GM12891 (cell line): ENCODE measurements around the gene LSM12.
"Not testable (repeated sequence)": the region's sequence is repeated elsewhere in the genome, so short reads cannot be mapped to it uniquely, and the experiment has no call there.

Source experiments
- DNase-seq: peaks from one replicate; pipeline ENCODE4 v3.0.0; 2011; ENCODE audit warnings: low spot score; ENCODE audit not compliant: insufficient read length
- FAIRE-seq: peaks from 2 replicates; lab custom pipeline; 2011; peaks lifted over from hg19 to GRCh38; lab: Jason Lieb, UNC
- PAX5 ChIP-seq: IDR thresholded peaks from 2 replicates; pipeline ENCODE4 v1.6.1; 2011; ENCODE audit warnings: low read length, moderate library complexity, mild to moderate bottlenecking; ENCODE audit not compliant: insufficient read depth, severe bottlenecking
- POLR2A ChIP-seq: IDR thresholded peaks from 2 replicates; pipeline ENCODE4 v1.6.1; 2011; ENCODE audit warnings: low read depth, low read length, control low read depth
- POLR2AphosphoS5 ChIP-seq: IDR thresholded peaks from 2 replicates; pipeline ENCODE4 v1.6.1; 2011; ENCODE audit warnings: low read depth, low read length, control low read depth
- POU2F2 ChIP-seq: IDR thresholded peaks from 2 replicates; pipeline ENCODE4 v1.6.1; 2011; ENCODE audit warnings: low read depth, mild to moderate bottlenecking, control low read depth, low read length, moderate library complexity
- SPI1 ChIP-seq: IDR thresholded peaks from 2 replicates; pipeline ENCODE4 v1.6.1; 2011; ENCODE audit warnings: low read depth, low read length, control low read depth
- TAF1 ChIP-seq: IDR thresholded peaks from 2 replicates; pipeline ENCODE4 v1.6.1; 2011; ENCODE audit warnings: low read depth, low read length, control low read depth

LSM12 gene

DNA sequence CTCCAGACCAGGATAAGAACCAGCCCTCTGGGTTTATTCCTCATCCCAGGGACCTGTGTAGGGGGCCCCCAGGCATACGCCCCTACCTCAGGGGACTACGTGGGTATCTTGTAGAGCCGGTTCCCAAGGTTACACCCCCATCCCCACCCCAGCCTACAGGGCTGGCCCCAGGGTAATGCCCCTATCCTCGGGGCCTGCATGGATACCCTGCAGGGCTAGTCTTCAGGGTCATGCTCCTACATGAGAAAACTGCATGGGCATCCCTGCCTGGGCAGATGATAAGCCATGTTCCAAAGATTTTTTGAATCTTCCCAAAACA lies 42.8 kb upstream of the LSM12 start:
- no peak for FAIRE-seq
- TF ChIP-seq POU2F2: no peak
- no peak for DNase-seq

DNA sequence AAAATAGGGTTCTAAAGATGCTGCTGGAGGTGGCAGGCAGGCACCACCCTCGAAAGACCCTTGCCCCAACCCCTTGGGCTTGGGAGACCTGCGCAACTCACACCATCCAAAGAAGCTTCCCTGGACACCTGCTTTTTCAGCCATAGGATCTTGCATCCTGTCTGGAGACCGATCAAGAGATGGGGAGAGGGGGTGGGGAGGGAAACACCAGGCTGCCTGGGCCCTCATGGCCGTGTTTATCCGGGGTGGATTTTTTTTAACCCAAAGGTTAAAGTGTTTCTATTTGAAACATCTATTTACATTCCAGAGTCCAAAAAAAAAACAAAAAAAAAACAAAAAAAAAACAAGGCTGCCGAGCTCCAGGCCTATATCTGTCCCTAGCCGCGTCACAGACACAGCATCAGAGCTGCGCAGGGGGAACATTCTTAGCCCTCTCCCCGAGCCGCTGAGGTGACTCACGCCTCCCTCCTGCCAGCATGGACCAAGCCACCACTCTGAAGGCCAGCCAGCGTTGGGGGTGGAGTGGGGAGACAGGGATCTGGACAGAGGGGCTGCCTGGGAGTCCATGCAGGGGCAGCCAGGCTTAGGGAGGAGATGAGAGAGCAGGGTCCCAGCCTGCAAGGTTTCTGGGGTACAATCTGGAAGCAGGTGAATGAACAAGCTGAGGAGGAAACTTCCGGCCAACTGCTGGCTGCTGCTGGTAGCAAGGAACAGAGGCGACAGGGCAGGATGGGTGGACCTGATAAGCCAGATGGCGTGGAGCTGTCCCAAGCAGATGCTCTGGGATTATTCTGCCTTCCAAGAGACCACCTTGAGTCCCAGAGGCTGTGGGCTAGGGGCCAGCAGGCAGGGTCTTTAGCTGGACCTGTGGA lies 42.2 kb upstream of the LSM12 start:
- FAIRE-seq (no peak), DNase-seq (no peak)
- no peak for TF ChIP-seq SPI1
- TF ChIP-seq TAF1: no peak
- TF ChIP-seq PAX5: no peak
- no peak for TF ChIP-seq POU2F2
- TF ChIP-seq POLR2AphosphoS5: no peak
- TF ChIP-seq POLR2A: no peak

DNA sequence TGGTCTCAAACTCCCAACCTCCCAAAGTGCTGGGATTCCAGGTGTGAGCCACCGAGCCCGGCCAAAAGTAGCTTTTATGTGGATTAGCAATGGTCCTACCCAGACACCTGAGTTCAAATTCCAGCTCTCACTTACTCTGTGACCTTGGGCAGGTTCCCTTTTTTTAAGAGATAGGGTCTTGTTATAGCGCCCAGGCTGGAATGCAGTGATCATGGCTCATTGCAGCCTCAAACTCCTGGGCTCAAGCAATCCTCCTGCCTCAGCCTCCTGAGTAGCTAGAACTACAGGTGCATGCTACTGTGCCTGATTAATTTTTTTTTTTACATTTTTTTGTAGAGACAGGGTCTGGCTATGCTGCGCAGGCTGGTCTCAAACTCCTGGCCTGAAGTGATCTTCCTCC lies 40.3 kb upstream of the LSM12 start:
- FAIRE-seq (no peak), DNase-seq (no peak)
- TF ChIP-seq TAF1 (no peak), POU2F2 (no peak), POLR2AphosphoS5 (no peak), SPI1 (no peak), PAX5 (no peak), POLR2A (no peak)

DNA sequence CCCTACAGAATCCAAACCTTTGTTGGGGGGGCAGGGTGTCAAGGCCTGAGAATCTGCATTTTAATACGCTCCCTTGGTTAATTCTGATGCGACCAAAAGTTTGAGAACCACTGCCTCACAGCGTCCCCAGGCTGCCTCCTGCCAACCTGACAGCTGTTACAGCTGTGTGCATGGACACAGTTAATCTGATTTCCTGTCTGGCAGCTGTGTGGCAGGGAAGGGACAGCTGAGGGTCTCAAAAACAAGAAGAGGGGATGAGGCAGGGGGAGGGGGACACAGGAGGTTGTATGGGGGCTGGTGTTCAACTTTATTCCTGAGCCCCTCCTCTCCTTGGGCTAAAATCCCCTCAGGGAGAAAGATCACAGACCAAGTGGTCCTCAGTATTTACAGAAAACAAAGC lies 39.5 kb upstream of the LSM12 start:
- DNase-seq (no peak), FAIRE-seq (no peak)
- TF ChIP-seq POLR2AphosphoS5: no peak
- TF ChIP-seq POU2F2: no peak
- no peak for TF ChIP-seq PAX5
- TF ChIP-seq SPI1: no peak
- TF ChIP-seq POLR2A: no peak
- no peak for TF ChIP-seq TAF1

DNA sequence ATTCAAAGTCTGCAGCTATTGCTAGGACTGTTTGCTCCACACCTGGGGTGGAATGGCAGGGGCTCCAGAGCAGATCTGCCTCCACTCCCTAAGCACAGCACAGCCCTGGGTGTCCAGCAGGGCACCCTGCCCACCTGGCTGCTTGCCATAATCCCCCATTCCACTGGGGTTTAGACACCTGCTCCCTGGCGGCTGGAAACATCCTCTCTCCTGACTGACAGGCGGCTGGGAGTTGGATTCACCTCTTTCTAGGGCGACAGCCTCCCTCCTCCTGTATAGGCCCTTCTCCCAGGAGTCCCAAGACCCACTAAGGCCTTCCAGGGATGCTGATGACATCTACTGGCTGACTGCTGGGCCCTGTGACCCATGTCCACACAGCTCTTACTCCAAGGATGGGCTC lies 39.0 kb upstream of the LSM12 start:
- FAIRE-seq (no peak), DNase-seq (no peak)
- TF ChIP-seq SPI1 (no peak), POU2F2 (no peak), POLR2AphosphoS5 (no peak)

DNA sequence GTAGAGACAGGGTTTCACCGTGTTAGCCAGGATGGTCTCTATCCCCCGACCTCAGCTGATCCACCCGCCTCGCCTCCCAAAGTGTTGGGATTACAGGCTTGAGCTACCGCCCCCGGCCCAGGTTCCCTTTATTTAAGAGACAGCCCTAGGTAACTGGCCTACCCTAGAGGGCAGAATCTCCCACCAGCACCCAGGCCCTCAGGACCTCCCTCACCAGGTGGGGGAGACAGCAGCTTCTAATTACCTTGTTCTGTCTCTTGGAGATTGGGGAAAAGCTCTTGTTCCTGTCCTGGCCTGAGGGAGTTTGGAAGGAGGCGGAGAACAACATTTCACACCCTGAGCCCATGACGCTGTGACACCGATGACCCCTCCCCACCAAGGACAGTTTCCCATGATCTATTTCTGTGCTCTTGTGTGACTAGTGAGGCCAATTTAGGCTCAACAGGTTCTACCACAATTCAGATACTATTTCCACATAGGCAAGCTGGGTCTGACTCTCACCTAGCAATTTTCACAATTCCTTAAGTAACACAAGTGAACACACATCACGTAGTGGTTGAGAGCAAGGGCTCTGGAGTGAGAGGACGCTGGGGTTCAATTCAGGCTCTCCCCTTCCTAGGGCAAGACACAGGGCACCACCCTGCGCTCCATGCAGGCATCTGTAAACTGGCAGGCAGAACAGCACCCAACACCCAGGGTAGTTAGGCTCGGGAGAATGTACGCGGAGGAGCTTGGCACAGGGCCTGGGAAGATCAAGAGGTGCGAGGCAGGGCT lies 36.6 kb upstream of the LSM12 start:
- FAIRE-seq (peak; percentile 20), DNase-seq (no peak)
- TF ChIP-seq SPI1 (no peak), POLR2AphosphoS5 (no peak)

DNA sequence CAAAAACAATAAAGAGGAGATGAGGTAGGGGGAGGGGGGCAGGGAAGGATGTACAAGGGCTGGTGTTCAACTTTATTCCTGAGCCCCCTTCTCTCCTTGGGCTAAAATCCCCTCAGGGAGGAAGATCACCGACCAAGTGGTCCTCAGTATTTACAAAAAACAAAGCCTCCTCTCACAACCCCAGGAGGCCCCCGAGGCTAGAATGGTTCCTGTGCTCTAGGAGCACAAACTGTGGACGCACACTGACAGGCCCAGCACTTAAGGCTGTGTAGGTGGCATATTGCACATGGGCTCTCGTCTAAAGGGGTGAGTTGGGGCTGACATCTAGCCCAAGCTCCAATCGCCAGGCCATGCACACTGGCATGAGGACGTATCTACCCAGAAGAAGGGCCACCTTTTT lies 35.4 kb upstream of the LSM12 start:
- not testable (repeated sequence) for DNase-seq
- peak; percentile 33 for FAIRE-seq

DNA sequence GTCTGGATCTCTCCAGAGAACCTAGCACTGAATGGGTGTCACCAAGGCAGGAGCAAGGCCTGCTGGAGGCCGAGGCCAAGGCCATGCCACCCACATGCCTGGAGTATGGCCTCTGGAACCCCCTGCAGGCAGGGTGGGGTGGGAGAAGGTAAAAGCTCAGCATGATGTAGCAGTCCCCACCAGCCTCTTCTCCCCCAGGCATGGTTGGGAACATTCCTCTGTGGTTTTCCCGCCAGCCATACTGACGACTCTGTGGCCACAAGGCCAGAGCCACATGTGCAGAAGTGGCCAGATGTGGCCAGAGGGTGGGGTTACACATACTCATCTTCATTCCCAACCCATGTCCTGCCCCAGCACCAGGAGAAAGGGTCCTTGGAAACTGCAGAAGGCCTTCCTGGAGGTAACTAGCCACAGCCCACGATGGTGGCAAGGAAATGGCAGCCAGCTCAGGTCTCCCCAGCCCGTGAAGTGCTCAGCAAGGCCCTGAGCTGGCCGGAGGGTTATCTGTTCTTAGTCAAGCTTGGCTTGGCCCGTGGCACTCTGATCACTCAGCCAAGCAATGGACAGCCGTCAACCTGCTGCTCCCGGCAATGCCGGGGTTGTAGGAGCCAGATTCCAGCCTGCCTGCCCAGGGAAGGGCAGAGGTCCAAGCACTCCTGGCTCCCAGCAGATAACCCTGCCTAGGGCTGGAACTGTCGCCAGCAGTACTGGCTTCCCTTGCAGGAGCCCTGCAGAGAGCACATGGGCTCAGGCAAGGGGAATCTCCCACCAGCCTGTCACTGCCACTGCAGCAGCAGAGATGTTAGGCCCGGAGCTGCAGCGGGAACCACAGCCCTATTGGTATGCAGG lies 30.9 kb upstream of the LSM12 start:
- FAIRE-seq (peak; percentile 31), DNase-seq (no peak)
- TF ChIP-seq POLR2AphosphoS5 (no peak), SPI1 (no peak), POLR2A (no peak), TAF1 (no peak), POU2F2 (no peak), PAX5 (no peak)

DNA sequence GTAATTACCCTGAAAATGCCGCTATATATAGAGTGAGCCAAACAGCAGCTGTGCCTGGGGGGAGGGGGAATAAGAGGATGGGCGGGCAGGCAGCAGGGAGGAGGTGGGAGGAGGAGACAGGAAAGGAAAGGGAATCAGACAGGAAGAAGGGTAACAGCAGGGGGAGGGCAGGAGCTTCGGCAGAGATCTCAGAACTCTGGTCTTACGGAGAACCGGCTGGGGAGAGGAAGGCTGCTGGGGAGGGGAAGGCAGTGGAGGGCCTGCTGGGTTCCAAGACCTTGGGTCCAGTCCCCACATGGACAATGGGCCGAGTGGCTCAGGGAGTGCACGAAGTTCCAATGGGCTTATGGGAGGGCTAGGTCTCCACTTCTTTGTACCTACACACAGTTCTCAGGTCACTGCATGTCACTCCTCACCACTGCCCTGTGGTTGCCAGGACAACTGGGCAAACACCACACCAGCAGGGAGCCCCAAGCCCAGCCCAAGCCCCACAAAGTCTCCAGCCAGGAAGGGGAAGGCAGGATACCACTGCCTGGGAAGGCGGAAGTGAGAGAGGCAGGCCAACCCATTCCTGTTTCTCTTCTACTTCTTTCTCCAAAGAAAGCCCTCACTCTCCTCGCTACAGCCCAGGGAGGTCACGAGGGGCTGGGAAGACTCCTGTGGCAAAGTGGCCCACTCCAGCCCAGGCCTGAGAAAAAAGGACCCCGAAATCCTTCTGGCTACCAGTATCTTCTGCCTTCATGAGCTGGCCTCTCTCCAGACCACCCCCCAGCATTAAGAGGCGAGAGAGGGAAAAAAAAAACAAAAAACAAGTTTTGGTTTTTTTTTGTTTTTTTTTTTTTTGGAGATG lies 29.4 kb upstream of the LSM12 start:
- DNase-seq: no peak
- peak; percentile 76 for FAIRE-seq
- TF ChIP-seq TAF1 (no peak), PAX5 (no peak), POU2F2 (no peak), POLR2AphosphoS5 (no peak), SPI1 (peak; percentile 62), POLR2A (no peak)

DNA sequence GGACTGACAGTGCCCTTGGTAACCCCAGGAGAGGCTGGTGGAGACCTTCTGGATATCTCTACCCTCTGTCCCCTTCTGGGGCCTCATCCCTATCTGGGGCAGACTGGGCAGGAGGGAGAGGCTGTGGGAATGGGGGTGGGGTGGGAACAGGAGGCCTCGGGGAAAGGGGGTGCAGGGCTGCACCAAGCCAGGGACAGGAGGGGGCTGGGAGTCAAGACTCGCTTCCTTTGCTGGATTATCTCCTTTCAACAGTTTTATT lies 28.8 kb upstream of the LSM12 start:
- no peak for FAIRE-seq
- DNase-seq: no peak
- TF ChIP-seq POU2F2 (no peak), SPI1 (no peak), PAX5 (no peak), POLR2AphosphoS5 (no peak), TAF1 (no peak), POLR2A (no peak)
